HG02763 (cell line): ENCODE results near the gene PARD3B.

Source experiments
- ATAC-seq: cut with Tn5 transposase; IDR thresholded peaks from one replicate; pipeline ENCODE4 v1.9.1; 2021; ENCODE audit warnings: mild to moderate bottlenecking, moderate library complexity; ENCODE audit not compliant: unreplicated experiment

Gene PARD3B

GRCh38 chr2:205520311-205520710 is 975.0 kb downstream of the PARD3B start:
- ATAC-seq, result no peak

DNA sequence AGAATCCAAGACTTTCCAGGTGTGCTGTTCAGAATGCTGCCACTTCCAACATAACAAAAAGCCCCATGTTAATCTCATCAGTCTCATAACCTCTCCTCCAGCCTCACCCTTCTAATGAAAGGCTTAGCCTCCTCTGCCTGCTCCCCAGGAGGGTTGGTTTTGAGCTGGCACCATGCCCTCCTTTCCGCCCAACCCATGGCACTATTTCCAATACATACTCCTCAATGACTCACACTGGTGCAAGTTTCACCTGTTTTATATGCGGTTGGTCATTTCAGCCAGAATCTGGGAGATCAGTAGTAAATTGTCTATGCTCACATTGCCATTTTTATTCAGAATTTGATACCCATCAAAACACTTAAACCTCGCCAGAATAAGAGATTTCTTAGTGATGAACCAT is 979.4 kb downstream of the PARD3B start:
- no peak for ATAC-seq

DNA sequence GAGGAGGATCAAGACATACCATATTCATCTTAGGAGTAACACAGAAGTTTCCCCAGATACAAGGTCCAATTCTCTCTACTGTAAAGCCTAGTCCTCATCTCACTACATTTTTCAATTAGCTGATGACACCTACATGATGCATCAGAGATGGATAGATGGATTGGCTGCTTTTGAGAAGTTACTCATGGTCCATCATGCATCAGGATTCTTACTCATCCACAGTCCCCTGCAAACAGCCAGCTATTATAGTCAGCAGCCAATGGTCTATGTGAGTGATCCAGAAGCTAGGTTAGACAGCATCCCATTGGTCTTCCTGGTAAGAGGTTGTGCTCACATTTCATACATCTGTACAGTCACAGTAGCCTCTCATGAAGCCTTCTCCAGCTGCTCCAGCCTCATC is 982.5 kb downstream of the PARD3B start:
- ATAC-seq, result no peak

DNA sequence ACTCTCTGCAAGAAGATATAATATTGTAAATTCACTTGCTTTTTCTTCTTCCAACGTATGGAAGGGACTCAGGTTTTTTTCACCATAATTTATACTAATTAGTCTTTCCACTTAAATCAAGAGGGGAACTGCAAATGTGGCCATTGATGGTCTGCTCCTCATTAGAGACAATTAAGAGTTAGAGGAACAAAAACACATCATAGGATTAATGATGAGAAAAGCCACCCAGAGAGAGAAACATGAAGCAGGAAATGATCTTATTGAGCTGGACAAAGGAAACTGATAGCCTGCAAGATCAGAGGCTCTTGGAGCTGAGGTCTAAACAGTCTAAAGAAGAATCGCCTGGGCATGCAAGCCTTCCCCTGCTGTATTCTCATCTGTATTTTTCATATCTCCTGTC is 985.8 kb downstream of the PARD3B start:
- no peak for ATAC-seq

DNA sequence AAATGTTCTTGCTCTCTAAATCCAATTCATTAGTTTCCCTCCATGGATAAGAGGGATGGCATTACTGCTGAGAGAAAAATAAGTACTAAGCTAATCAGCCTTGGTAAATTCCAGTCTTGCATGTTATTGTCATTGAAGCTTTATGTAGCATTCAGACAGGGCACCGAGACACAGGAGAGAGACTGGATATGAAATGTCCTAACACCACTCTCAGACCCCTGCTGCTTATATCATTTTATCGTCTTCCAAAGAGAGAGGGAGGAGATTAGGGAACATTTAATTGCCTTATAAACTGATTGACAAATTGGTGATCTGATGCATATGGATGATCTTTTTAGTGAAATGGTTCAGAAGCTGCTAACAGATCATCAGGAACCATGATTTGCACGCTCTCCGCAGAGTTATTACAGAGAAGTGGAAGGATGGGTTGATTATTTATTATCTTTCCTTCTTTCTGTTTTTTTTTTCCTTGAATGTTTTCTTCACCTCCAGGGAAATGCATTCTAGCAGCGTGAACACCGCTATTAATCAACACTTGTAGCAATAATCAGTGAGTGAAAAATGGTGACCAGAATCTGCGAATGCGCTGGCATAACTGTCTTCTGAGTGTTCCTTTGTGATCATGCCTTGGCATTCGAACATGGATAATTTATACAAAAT is 986.3 kb downstream of the PARD3B start:
- ATAC-seq, result no peak

DNA sequence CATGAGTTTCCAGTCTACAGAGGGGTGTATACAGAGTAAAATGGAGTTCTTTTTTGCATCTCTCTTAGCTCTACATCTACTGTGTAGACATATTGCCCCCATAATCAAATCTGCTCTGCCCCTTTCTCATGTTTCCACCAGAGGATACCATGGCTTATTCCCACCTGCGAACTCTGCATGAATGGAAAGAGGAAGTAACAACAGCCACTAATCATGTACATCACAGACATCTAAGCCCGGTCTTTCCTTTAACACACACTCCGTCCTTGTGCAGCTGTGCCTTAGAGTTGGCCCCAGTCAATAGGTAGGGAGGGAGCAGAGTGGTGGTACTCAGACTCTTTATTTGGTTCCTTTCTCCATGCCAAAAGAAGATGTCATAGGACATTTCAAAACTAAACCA is 989.7 kb downstream of the PARD3B start:
- ATAC-seq, result no peak

DNA sequence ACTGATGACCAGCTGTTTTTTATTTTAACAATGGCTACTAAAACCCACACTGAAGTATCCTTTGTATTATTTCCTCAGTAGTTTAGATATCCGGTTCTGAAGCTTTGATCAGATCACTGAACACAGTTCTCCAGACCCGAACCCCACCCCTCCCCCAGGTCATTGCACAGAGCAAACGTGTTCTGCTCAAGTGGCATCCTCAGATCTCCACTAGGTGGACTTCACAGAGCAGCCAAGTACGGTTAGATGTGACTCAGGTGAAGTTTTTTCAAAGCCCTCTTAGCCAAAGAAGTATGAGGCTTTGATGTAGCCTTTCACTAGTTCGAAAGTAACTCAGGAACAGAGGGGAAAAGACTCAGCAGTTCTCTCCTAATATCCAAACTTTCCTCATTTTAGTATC is 994.3 kb downstream of the PARD3B start:
- no peak for ATAC-seq

- no peak for ATAC-seq
These were observed 994.8 kb downstream of the PARD3B start for GRCh38 chr2:205540036-205540435.

GRCh38 chr2:205543262-205543843 is 998.1 kb downstream of the PARD3B start:
- no peak for ATAC-seq

GRCh38 chr2:205543937-205544702 is 998.8 kb downstream of the PARD3B start:
- no peak for ATAC-seq

DNA sequence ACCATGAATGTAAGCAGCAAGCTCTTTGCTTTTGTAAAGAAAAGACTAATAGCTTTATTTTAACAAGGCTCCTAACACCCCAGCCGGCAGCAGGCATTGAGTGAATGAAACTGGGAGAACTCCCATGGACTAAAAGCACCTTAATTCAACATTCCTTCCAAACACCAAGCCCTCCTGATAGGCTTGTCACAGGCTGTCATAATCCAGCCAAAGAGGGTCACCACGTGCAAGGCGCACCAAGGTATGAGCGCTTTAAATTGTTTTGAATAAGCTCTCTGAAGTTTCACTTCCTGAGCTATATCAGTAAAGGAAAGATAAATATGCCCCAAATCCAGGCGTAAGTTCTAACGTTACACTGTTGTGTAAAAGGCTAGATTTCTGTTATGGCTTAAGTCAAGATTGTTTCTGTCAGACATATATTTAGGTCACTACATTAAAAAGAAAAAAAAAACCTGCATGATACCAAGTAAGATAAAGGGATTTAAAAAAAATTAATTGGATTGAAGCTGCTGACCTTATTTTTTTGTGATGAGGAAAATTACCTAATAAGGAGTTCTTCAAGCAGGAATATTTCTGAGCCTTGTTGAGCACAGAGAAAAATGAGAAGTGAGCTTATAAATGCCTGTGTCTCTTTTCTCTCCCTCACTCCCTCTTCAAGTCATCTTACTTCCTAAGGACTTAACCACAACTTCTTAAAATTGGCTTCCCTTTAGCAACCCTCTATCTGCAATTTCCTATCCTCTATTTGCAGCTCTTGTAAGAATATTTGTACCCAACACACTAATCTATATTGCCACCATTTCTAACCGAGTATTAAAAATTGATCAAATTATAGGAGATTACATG is 1000.9 kb downstream of the PARD3B start:
- no peak for ATAC-seq

DNA sequence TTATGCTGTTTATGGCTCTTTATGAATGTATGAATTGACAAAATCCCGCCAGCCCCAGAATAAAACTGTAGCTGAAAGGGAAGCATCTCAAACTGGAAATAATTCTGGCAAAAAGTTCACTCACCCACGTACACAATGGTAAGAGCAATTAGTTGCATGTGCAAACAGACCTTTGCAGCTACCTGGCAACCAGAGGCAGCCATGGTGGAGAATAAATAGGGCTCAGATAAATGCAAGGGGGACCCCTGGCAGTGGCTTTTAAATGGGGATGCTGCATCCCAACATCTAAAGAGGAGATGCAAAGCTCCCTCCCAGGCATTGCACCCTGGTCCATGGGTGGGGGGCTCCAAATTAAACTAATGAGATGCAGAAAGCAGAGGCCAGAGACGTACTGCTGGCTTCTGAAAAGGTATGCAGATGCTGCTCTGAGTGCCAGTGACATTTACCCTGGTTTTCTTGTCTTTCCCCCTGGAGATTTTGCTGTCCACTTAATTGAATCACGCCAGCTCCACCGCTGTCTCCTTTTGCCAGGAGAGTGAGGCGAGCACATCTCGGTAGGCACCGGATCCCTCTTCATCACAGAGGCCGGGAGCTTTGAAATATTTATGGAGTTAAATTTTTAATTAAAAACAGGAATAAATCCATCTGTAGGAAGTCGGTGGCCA is 1010.4 kb downstream of the PARD3B start:
- ATAC-seq, result no peak

DNA sequence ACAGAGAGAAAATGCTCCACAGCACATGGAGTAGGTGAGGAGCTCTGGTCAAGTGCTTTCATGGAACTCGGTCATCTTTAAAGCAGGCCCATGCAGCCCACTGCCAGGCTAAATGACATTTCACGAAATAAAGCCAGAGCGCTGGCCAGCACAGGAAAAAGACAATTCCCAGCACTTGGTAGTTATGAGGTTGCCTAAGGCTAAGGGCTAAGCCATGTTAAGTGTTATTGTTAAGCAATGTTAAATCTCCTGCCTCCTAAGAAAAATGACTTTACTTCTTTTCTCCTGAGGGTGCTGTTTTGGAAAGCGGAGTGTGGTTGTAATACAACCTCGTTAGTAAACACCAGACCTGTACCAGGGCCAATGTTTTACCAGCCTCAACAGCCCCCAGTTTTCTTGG is 1011.1 kb downstream of the PARD3B start:
- ATAC-seq, result no peak

DNA sequence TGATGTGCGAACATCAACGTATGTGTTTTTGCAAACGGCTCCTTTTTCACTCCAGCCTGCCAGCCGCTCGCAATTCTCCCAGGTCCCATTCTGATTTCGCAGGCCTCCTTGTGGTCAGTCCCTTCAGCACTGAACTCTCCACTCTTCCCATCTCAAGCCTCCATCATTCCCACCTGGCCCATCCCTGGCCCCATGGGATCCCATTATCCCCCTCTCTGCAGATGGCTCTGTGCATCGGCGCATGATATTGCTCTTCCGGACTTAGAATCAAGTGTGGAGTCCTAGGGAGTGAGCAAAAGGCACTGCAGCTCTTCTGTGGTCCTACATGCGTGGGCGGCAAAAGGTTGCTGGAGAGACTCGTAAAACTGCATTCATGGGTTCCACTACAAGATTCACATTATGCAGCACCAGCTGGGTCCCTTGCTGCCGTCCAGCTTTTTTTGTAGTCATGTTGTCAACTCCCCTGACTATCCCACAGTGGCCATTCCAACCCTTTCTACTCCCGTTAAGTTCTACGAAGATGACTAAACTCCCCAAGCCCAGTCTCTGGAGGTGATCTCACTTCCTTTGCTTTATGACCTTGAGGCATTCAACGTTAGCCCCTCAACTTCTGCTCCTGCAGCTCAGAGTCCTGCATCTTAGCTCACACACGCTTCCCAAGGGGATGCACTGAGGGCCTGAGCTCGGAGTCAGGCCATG is 1011.7 kb downstream of the PARD3B start:
- ATAC-seq, result no peak

DNA sequence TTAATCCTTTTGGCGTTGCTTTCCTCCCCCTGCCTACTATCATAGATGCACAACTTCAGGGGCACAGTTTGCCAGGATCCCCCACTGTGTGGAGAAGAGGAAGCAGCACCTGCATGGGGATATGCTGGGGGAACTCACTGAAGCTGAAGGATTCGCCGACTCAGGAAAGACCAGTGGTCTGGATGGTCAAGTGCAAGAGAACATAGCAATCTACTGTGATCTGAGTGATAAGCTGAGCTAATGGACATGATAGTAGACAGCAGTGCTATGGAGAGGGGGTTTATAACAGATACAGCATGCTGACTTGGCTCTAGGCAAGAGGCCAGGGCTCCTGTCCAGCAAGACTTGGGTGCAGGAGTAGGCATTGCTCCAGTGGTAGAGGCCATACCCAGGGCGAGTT is 1012.6 kb downstream of the PARD3B start:
- ATAC-seq, result no peak

- ATAC-seq, result no peak
These were observed 1016.2 kb downstream of the PARD3B start for GRCh38 chr2:205561441-205561840.

- ATAC-seq, result no peak
These were observed 1018.4 kb downstream of the PARD3B start for GRCh38 chr2:205563646-205564045.

- ATAC-seq, result no peak
These were observed 1019.3 kb downstream of the PARD3B start for GRCh38 chr2:205564346-205565141.

- ATAC-seq, result no peak
These were observed 1019.9 kb downstream of the PARD3B start for GRCh38 chr2:205565142-205565522.
